Breast epithelium (tissue), 3 donors: ENCODE data around the gene RPH3AL.

Source experiments
- POLR2A ChIP-seq: fragments of 450-650 bp; IDR thresholded peaks from one replicate; pipeline ENCODE4 v1.6.1; 2016; ENCODE audit warnings: antibody characterized with exemption, mild to moderate bottlenecking, moderate library complexity
- TF ChIP-seq, protein P1 (sequence below), 3 donors: fragments of 450-650 bp; IDR thresholded peaks; one replicate each; pipeline ENCODE4 v1.5.1; 2016 to 2017; ENCODE audit warnings: antibody characterized with exemption in 3 of 3, mild to moderate bottlenecking in 3 of 3, moderate library complexity in 3 of 3

DNA sequence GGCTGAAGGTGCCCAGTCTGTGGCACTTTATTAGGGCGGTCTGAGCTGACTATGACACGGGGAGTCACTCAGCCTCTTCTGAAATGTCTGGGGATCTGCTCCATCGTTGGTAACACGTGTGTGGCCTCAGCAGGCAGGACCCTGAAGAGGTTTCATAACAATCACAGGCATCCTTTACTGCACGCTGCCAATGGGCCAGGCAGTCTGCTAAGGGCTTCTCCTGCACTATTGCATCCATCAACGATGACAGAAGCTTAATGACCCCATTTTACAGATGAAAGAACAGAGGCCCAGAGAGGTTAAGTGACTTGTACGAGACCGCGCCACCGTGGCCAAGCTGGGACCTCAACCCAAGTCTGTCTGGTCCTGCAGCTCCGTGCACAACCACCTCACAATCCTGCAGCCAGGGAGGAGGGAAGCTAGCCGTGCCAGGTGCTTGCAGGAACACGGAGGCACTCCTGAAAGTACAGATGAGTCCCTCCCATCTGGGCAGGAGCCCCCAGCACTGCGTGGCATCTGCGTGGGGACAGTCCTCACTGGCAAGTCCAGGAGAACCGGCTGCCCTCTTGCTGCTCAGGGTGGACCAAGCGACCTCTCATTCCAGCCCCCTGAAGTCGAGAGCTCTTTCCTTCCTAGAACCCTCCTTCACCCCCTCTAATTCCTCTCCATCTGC is 40.0 kb downstream of the RPH3AL start:
- TF ChIP-seq POLR2A, result no peak
- TF ChIP-seq, protein P1, sequence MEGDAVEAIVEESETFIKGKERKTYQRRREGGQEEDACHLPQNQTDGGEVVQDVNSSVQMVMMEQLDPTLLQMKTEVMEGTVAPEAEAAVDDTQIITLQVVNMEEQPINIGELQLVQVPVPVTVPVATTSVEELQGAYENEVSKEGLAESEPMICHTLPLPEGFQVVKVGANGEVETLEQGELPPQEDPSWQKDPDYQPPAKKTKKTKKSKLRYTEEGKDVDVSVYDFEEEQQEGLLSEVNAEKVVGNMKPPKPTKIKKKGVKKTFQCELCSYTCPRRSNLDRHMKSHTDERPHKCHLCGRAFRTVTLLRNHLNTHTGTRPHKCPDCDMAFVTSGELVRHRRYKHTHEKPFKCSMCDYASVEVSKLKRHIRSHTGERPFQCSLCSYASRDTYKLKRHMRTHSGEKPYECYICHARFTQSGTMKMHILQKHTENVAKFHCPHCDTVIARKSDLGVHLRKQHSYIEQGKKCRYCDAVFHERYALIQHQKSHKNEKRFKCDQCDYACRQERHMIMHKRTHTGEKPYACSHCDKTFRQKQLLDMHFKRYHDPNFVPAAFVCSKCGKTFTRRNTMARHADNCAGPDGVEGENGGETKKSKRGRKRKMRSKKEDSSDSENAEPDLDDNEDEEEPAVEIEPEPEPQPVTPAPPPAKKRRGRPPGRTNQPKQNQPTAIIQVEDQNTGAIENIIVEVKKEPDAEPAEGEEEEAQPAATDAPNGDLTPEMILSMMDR (IDR thresholded peaks at IDR 0.05), result no peak
